Activated naive CD8-positive, alpha-beta T cell (primary cell): ENCODE data around the gene TRPM1.

Source experiments
- H3K27ac Mint-ChIP-seq: one replicate; pipeline ENCODE4 v1.8.0; 2021; ENCODE audit warnings: mixed read lengths
- H3K27me3 Mint-ChIP-seq: one replicate; pipeline ENCODE4 v1.8.0; 2021; ENCODE audit warnings: mixed read lengths
- H3K36me3 Mint-ChIP-seq: one replicate; pipeline ENCODE4 v1.8.0; 2021; ENCODE audit warnings: mixed read lengths
- H3K4me1 Mint-ChIP-seq: one replicate; pipeline ENCODE4 v1.8.0; 2021; ENCODE audit warnings: low read depth, mixed read lengths
- H3K4me3 Mint-ChIP-seq: one replicate; pipeline ENCODE4 v1.8.0; 2021; ENCODE audit warnings: mild to moderate bottlenecking, mixed read lengths
- H3K9me3 Mint-ChIP-seq: one replicate; pipeline ENCODE4 v1.8.0; 2021; ENCODE audit warnings: low read depth, mixed read lengths

Gene TRPM1

GRCh38 chr15:31035610-31036009, 65.9 kb downstream of the TRPM1 start:
- H3K27me3 Mint-ChIP-seq, result no peaks in the 10 kb centered on the region

GRCh38 chr15:31034152-31034551, 67.4 kb downstream of the TRPM1 start:
- Mint-ChIP-seq H3K4me1 (no peaks in the 10 kb centered on the region), H3K9me3 (no peaks in the 10 kb centered on the region), H3K27me3 (no peaks in the 10 kb centered on the region), H3K4me3 (no peak overlapping the region), H3K36me3 (no peaks in the 10 kb centered on the region), H3K27ac (no peak overlapping the region)

More at GRCh38 chr15:31035610-31036009, 65.9 kb downstream of the TRPM1 start:
- Mint-ChIP-seq H3K27ac (no peak overlapping the region), H3K4me1 (no peaks in the 10 kb centered on the region), H3K9me3 (no peaks in the 10 kb centered on the region), H3K4me3 (no peak overlapping the region), H3K36me3 (no peaks in the 10 kb centered on the region)

- H3K36me3 Mint-ChIP-seq, result no peaks in the 10 kb centered on the region
- H3K27me3 Mint-ChIP-seq, result no peaks in the 10 kb centered on the region
- no peak overlapping the region for H3K27ac Mint-ChIP-seq
- no peaks in the 10 kb centered on the region for H3K9me3 Mint-ChIP-seq
- no peak overlapping the region for H3K4me3 Mint-ChIP-seq
- no peaks in the 10 kb centered on the region for H3K4me1 Mint-ChIP-seq
Measured at GRCh38 chr15:31032961-31033371, 68.6 kb downstream of the TRPM1 start.

- H3K4me1 Mint-ChIP-seq, result no peaks in the 10 kb centered on the region
- H3K27ac Mint-ChIP-seq, result no peak overlapping the region
- no peaks in the 10 kb centered on the region for H3K9me3 Mint-ChIP-seq
Measured at GRCh38 chr15:31031471-31032067, 70.0 kb downstream of the TRPM1 start.

DNA sequence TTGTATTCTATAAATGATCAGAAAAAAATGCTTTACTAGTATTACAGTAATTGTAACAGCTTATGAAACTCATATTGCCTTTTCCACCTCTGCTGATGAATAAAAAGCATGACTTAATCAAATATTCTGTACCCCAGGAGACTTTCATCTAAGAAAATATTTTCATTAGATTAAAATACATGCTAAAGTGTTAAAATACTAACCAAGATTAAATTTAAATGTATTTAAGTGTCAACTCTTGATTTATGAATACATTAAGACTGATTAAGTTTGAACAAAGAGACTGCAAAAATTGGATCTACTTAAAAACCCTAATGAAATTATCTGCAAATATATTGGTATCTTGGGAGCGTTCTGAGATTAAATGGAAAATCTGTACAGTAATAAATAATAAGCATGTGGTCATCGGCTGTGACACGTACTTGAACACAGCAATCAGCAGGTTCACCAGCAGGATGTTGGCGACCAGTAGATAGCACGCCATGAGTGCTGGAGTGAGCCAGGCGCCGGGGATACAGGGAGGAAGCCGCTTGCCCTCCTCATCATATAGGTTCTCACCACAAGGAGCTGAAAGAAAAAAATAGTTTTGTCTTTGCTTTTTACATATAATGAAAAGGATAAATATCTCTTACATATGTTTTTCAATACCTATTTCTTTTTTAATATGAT, 73.5 kb downstream of the TRPM1 start:
- H3K9me3 Mint-ChIP-seq, result no peaks in the 10 kb centered on the region
- H3K27me3 Mint-ChIP-seq, result no peaks in the 10 kb centered on the region
- no peak overlapping the region for H3K4me3 Mint-ChIP-seq
- no peaks in the 10 kb centered on the region for H3K4me1 Mint-ChIP-seq
- H3K36me3 Mint-ChIP-seq, result no peaks in the 10 kb centered on the region
- no peak overlapping the region for H3K27ac Mint-ChIP-seq

More at GRCh38 chr15:31031471-31032067, 70.0 kb downstream of the TRPM1 start:
- H3K36me3 Mint-ChIP-seq, result no peaks in the 10 kb centered on the region
- no peaks in the 10 kb centered on the region for H3K27me3 Mint-ChIP-seq
- H3K4me3 Mint-ChIP-seq, result no peak overlapping the region

DNA sequence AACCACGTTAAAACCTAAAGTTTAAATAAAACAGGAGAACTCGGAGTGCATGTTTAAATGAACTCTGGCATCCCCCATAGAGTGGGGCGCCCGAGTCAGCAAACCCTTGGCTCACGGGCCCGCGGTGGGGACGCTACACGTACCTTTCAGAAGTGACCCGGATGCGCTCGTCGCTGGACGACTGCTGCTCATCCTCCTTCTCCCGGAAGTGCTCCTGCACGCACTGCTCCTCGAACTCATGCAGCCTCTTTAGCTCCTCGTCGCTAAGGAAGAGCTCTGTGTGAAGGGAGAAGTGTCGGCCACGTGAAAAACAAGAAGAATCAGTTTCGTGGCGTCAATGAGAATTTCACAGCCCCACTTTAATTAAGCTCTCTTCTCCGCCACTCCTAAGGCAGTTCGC, 75.5 kb downstream of the TRPM1 start:
- Mint-ChIP-seq H3K9me3 (no peaks in the 10 kb centered on the region), H3K4me1 (no peaks in the 10 kb centered on the region)

GRCh38 chr15:31024979-31025378, 76.5 kb downstream of the TRPM1 start:
- Mint-ChIP-seq H3K9me3 (no peaks in the 10 kb centered on the region), H3K36me3 (no peaks in the 10 kb centered on the region), H3K27me3 (no peaks in the 10 kb centered on the region), H3K4me1 (no peaks in the 10 kb centered on the region), H3K27ac (no peak overlapping the region), H3K4me3 (no peak overlapping the region)

More for the DNA sequence above, 75.5 kb downstream of the TRPM1 start:
- Mint-ChIP-seq H3K27me3 (no peaks in the 10 kb centered on the region), H3K36me3 (no peaks in the 10 kb centered on the region), H3K4me3 (no peak overlapping the region), H3K27ac (no peak overlapping the region)

DNA sequence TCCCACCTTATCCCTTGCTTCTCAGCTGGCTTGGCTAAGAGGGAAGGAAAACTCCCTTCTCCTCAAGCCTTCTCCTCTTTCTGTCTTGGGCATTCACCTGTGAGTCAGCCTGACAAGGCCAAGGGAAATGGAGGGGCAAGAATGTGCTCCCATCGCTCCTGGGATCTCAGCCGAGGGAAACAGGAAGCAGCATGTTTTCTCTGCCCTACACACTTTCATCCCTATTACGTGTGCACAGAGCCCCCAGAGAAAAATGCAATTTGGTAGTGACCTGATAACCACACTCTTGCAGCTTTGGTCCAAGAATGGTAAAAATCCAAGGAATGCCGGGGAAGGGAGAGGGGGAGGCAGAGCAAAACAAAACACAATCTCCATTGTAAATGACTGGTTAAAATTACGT, 77.2 kb downstream of the TRPM1 start:
- Mint-ChIP-seq H3K27me3 (no peaks in the 10 kb centered on the region), H3K27ac (no peak overlapping the region), H3K9me3 (no peaks in the 10 kb centered on the region), H3K36me3 (no peaks in the 10 kb centered on the region), H3K4me1 (no peaks in the 10 kb centered on the region), H3K4me3 (no peak overlapping the region)

GRCh38 chr15:31023841-31024240, 77.7 kb downstream of the TRPM1 start:
- H3K4me3 Mint-ChIP-seq, result no peak overlapping the region
- H3K36me3 Mint-ChIP-seq, result no peaks in the 10 kb centered on the region
- no peak overlapping the region for H3K27ac Mint-ChIP-seq
- H3K9me3 Mint-ChIP-seq, result no peaks in the 10 kb centered on the region
- no peaks in the 10 kb centered on the region for H3K27me3 Mint-ChIP-seq
- H3K4me1 Mint-ChIP-seq, result no peaks in the 10 kb centered on the region

- Mint-ChIP-seq H3K4me3 (no peak overlapping the region), H3K9me3 (no peaks in the 10 kb centered on the region), H3K27me3 (no peaks in the 10 kb centered on the region), H3K36me3 (no peaks in the 10 kb centered on the region), H3K27ac (no peak overlapping the region), H3K4me1 (no peaks in the 10 kb centered on the region)
Measured at GRCh38 chr15:31021067-31021665, 80.4 kb downstream of the TRPM1 start.

DNA sequence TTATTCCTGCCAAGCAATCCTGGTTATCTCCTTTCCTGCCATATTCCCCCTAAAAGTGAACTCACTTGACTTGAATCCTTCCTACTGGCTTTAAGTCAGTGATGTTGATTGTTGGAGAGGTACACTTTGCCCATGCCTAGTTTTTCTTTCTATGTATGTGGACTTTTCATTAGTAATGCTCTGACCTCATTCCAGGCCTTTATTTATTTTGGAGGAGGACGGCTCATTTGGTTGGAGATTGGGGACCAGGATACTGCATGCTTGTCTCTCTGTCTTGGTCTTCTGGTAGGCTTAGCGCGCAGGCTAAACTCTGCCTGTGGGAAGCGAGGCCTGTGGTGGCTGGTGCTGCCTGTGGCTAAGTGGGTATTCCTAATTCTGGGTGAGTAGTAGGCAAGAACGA, 81.0 kb downstream of the TRPM1 start:
- no peaks in the 10 kb centered on the region for H3K9me3 Mint-ChIP-seq

GRCh38 chr15:31019986-31020385, 81.5 kb downstream of the TRPM1 start:
- H3K36me3 Mint-ChIP-seq, result no peaks in the 10 kb centered on the region
- no peaks in the 10 kb centered on the region for H3K27me3 Mint-ChIP-seq
- no peaks in the 10 kb centered on the region for H3K9me3 Mint-ChIP-seq
- H3K27ac Mint-ChIP-seq, result no peak overlapping the region
- H3K4me3 Mint-ChIP-seq, result no peak overlapping the region
- peaks cover 5% of the 10 kb centered on the region for H3K4me1 Mint-ChIP-seq

More for the DNA sequence above, 81.0 kb downstream of the TRPM1 start:
- Mint-ChIP-seq H3K27me3 (no peaks in the 10 kb centered on the region), H3K36me3 (no peaks in the 10 kb centered on the region), H3K4me3 (no peak overlapping the region), H3K27ac (no peak overlapping the region), H3K4me1 (peaks cover 2% of the 10 kb centered on the region)

- H3K4me1 Mint-ChIP-seq, result peaks cover 21% of the 10 kb centered on the region
- no peaks in the 10 kb centered on the region for H3K27me3 Mint-ChIP-seq
- H3K36me3 Mint-ChIP-seq, result peaks cover 5% of the 10 kb centered on the region
- H3K9me3 Mint-ChIP-seq, result peaks cover 4% of the 10 kb centered on the region
- H3K27ac Mint-ChIP-seq, result no peak overlapping the region
- H3K4me3 Mint-ChIP-seq, result no peak overlapping the region
Measured at GRCh38 chr15:31017311-31017710, 84.2 kb downstream of the TRPM1 start.

DNA sequence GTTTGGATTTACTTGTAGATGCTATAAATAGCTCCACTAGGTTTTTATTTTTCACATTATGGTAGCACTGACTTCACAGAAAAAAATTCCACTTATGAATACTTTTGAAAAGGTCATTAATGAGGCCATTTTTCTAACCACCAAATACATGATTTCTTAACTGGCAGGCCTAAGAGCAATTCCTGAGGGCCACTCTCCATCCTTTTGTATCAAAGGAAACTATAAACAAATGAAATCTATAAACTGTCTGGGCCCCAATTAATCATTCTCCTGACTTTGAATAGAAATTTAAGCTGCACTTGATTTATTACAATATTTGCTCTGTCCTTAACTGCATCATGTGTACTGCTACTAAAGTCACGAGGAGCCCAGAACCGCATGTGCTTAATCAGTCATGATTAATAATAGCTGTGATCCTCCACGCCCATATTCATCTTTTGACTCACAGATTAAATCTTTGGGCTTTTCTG, 85.0 kb downstream of the TRPM1 start:
- Mint-ChIP-seq H3K9me3 (peaks cover 9% of the 10 kb centered on the region), H3K27ac (no peak overlapping the region), H3K36me3 (peaks cover 10% of the 10 kb centered on the region), H3K4me3 (no peak overlapping the region), H3K27me3 (no peaks in the 10 kb centered on the region), H3K4me1 (peaks cover 21% of the 10 kb centered on the region)

GRCh38 chr15:31014608-31014925, 87.0 kb downstream of the TRPM1 start:
- H3K27ac Mint-ChIP-seq, result peak overlapping the region; percentile 59
- no peaks in the 10 kb centered on the region for H3K27me3 Mint-ChIP-seq
- peaks cover 9% of the 10 kb centered on the region for H3K9me3 Mint-ChIP-seq
- H3K36me3 Mint-ChIP-seq, result peaks cover 10% of the 10 kb centered on the region
- no peak overlapping the region for H3K4me3 Mint-ChIP-seq
- H3K4me1 Mint-ChIP-seq, result peaks cover 21% of the 10 kb centered on the region
